ENCODE results near the gene PLAA.

- TF ChIP-seq CTCF (IDR thresholded peaks at IDR 0.05) = no peak
- TF ChIP-seq POLR2A (IDR thresholded peaks at IDR 0.05) = no peak
Observed at GRCh38 chr9:26904070-26904469, 43.0 kb downstream of the PLAA start.

Data from thyroid gland (tissue), 4 donors.